Urothelium cell line (cell line): ENCODE results near the gene SPATA24.
"Not testable (repeated sequence)": the region's sequence is repeated elsewhere in the genome, so short reads cannot be mapped to it uniquely, and the experiment has no call there.

Experiments
- DNase-seq: peaks from one replicate; pipeline ENCODE4 v3.0.0; 2011; ENCODE audit warnings: low spot score, mixed read lengths
- FAIRE-seq: peaks from 2 replicates; lab custom pipeline; 2011; peaks lifted over from hg19 to GRCh38; lab: Jason Lieb, UNC

The SPATA24 gene

GRCh38 chr5:139417214-139417613 is 13.3 kb upstream of the SPATA24 start:
- no peak for DNase-seq
- no peak for FAIRE-seq

DNA sequence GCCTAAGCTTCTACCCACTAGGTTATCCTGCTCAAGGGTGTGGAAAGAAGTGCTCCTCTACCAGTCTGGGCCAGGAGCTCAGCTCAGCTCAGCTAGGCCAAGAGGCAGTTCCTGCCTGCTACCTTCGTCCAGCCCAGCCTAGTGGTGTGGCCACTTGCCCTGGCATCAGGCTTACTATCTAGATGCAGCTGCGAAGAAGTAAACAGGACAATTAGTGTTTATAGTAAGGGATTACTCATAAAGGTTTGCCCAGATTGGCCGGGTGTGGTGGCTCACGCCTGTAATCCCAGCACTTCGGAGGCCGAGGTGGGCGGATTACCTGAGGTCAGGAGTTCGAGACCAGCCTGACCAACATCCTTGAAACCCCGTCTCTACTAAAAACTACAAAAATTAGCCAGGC is 12.8 kb upstream of the SPATA24 start:
- FAIRE-seq (no peak), DNase-seq (no peak)

GRCh38 chr5:139415869-139416268 is 12.0 kb upstream of the SPATA24 start:
- no peak for DNase-seq
- no peak for FAIRE-seq

DNA sequence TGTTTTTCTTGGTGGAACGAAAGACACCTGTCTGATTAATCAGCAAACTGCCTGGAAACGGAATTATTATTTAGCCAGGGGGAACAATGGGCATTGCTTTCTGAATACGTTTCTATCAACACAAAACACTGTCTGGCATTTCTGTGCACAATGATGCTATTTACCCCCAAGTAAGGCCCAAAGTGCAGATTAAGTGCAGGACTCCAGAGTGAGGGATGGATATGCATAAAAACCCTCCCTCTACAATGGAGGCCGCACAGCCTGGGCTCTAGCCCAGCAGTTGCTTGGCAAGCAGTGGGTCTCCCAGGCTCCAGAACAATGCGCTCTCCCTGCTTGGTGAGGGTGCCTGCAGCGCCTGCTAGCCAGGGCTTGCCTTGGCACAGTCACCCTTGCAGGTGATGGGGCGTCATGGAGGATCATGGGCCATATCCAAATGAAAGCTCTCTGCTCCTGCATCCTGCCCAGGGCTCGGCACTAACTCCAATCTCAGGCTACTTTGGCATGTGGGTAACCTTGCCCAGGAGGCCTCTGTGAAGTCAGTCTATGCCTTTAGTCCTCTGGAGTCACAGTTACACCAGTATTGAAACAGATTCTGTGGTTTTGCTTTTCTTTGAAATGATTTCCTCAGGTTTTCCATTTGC is 11.5 kb upstream of the SPATA24 start:
- DNase-seq, result no peak
- no peak for FAIRE-seq

DNA sequence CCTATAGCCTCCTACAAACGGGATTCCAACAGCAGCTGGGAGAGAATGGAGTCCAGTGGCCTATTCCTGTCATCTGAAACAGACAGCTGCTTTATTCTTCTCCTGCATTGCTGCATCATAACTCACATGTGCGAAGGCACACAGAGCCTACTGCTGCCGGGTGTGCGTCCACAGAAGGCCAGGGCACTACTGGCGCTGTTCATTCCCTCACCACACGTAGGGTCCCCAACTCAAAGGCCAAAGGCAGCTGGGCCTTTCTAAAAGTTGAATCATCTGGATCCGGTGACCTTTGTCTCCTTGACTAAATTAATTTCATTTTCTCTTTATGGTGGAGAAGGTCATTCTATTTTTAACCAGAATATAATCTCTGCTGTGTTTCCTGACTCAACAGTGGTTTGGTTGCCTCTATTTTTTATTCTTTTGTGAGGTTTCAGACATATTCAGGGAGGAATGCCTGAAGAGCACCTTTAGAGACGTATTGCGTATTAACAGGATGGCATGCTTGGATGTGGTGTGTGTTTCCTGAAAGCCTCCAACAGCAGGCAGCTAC is 10.8 kb upstream of the SPATA24 start:
- DNase-seq (no peak), FAIRE-seq (no peak)

- DNase-seq (no peak), FAIRE-seq (no peak)
Measured at GRCh38 chr5:139413963-139414362, 10.1 kb upstream of the SPATA24 start.

DNA sequence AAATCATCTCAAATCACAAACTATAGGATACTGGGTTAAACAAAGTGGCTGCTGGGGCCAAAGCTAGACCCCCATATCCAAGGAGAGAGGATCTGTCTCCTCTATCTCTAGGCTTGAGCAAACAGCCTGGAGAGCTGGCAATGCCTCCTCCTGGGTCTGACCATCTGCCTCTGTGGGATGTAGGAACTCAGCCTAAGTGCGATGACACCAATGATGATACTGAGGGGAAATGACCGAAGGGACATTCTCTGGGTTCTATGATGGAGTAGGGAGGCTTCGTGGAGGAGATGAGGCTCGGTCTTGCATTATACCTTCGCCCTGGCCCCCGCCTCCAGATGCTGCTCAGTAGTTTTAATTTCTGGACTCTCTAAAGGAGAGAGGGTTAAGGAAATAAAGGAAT is 9.3 kb upstream of the SPATA24 start:
- FAIRE-seq (no peak), DNase-seq (no peak)

DNA sequence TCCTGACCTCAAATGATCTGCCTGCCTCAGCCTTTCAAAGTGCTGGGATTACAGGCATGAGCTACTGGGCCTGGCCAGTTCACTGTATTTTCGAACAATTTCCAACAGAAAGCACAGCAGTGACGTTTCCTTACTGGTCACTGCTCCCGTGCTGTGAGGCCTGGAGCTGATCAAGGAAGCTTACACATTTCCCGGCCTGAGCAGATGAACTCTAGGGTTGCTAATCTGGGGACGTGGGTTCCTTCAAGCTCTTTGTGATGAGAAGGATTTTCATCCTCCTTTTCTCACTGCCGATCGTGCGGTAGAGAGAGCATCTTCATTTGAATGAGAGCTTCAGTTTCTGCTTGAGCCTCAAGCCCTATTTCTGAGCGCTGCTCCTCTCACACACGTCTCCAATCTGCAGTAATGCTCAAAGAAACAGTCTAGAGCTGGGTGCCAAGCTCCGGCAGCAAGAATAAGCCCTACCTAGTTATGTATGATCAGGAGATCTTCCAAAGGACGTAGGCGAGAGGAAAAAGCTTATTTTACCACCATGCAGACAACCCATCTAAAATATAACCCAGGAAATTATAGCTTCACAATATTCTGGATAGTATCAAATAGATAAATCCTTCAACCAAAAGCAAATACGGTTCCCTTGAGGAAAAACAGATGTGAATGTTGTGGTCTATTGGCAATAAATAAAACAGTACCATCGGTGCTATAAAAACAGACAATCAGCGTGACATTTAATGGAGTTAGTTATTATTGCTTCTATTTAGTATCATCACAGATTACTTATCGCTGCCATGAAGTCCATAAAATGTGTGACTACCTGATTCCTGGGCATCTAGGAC is 7.3 kb upstream of the SPATA24 start:
- no peak for FAIRE-seq
- DNase-seq, result no peak

DNA sequence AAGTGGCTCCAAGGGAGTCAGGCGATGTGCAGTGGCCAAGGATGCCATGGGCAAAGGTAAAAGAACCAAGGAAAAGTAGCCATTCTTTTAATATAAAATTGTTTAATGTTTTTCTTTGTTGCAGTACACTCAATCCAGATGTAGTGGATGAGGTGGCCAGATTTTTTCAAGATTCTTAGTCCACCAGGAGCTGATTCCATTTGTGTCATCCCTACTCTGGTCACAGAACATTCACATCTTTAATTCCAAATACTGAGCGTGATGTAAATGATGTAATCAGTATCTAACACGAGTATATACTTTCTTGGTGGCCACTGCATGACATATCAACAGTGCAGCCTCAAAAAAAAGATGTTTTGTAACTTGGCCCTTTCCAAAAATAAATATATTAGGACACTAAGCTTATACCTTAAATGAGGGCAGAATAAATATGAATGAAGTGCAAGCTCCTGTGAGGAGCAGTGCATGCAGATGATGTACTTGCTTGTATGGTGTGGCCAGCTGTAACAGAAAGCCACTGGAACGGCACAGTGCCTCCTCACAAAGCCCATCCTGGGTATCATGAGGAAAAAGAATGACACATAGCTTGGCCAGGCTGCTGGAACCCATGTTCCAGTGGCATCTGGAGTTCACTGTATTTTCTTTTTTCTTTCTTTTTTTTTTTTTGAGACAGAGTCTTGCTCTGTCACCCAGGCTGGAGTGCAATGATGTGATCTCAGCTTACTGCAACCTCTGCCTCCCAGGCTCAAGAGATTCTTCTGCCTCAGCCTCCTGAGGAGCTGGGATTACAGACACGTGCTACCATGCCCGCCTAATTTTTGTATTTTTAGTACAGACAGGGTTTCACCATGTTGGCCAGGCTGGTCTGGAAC is 6.5 kb upstream of the SPATA24 start:
- FAIRE-seq (no peak), DNase-seq (no peak)

- not testable (repeated sequence) for FAIRE-seq, DNase-seq
Measured at GRCh38 chr5:139409116-139409515, 5.2 kb upstream of the SPATA24 start.

GRCh38 chr5:139408191-139408590 is 4.3 kb upstream of the SPATA24 start:
- no peak for DNase-seq
- no peak for FAIRE-seq

- no peak for DNase-seq
- no peak for FAIRE-seq
Measured at GRCh38 chr5:139407517-139407916, 3.6 kb upstream of the SPATA24 start.

- no peak for DNase-seq
- FAIRE-seq, result no peak
Measured at GRCh38 chr5:139406963-139407362, 3.1 kb upstream of the SPATA24 start.

- FAIRE-seq (no peak), DNase-seq (no peak)
Measured at GRCh38 chr5:139404484-139404840, 573 bp upstream of the SPATA24 start.

GRCh38 chr5:139403418-139403786 is 487 bp downstream of the SPATA24 start:
- FAIRE-seq, result no peak
- no peak for DNase-seq

GRCh38 chr5:139402561-139403158 is 1.2 kb downstream of the SPATA24 start:
- no peak for DNase-seq
- no peak for FAIRE-seq

GRCh38 chr5:139401546-139401945 is 2.3 kb downstream of the SPATA24 start:
- DNase-seq (no peak), FAIRE-seq (no peak)

DNA sequence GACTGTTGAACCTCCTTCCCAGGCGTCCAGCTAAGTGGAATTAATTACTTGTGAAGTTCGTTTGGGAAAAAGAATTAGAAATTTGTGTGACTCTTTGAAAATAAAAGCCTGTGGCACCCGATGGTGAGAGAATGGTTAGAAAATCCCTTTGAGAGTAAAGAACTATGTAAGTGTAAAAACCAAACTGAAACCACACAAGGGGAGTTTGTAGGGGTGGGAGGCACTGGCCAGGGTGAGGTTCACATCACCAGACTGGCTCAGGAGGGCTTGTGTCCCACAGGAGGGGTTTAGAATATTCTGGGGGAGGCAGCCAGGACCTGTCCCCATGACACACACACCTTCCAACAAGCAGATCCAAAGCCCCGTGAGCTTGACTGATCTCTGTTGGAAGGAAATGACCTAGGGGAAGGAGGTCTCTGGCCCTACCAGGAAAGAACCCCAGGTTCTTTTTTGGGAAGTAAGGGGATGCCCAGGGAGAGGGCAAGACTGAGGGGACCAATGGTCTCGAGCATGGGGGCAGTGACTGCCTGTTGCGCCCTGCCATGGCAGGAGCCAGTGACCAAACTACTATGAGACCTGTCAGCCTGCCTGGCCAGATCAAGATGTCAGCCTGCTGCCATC is 4.3 kb downstream of the SPATA24 start:
- DNase-seq (no peak), FAIRE-seq (no peak)

- no peak for FAIRE-seq
- DNase-seq, result no peak
Measured at GRCh38 chr5:139397921-139398320, 6.0 kb downstream of the SPATA24 start.

- no peak for FAIRE-seq
Measured at GRCh38 chr5:139396691-139397090, 7.2 kb downstream of the SPATA24 start.

More at GRCh38 chr5:139396691-139397090, 7.2 kb downstream of the SPATA24 start:
- DNase-seq, result no peak
